ENCODE data around the gene RASA3.

The RASA3 gene

DNA sequence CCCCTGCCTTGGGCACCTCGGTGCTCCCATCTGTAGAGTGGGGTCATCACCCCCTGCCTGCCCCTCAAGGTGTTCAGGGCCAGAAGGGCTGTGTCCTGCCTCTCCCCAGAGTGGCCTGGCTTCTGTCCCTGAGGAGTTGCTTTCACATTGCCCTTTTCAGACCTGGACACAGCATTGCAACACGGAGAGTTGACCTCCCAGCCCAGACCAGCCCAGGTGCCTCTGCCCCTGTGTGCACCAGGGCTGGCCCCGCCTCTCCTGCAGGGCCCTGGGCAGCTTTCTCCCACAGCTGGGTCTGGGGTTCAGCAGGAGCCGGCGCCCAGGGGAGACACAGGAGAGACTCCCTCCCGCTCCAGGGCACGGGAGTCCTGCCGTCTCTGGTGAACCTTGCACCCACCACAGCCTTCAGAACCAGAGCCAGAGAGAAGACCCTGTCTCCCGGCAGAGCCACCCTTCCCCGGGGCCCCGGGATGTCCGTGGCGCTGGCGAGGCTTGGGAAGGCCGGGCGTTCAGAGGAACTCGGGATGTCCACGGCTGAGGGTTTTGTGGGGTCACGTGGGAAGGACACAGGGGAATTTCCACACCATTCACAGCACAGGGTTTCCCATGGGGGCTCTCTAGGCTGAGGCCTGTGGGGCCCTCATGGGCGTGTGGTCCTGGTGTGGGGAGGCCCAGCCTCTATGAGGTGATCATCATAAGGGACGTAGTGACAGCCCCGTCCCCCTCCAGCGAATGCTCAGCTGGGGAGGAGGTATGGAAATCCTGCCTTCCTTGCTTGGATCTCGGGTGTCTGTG, 181.8 kb downstream of the RASA3 start:
- DNase-seq (ENCODE audit: low spot score): no peak

DNA sequence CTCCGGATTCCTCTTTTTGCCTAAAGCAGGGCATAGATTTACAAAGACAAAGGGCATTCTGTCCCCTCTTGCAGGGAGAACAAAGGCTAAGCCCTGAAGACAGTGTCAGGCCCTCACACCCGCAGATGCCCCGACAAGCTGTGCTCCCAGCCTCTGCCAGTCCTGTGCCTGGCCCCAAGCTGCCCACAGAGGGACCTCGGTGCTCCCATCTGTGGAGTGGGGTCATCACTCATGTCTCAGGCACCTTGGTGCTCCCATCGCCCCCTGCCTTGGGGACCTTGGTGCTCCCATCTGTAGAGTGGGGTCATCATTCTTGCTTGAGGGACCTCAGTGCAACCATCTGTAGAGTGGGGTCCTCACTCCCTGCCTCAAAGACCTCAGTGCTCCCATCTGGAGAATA, 182.9 kb downstream of the RASA3 start:
- no peak for DNase-seq (ENCODE audit: low spot score)

- DNase-seq (ENCODE audit: low spot score): no peak
Observed at GRCh38 chr13:113948034-113948742, 184.2 kb downstream of the RASA3 start.

- no peak for DNase-seq (ENCODE audit: low spot score)
Observed at GRCh38 chr13:113947311-113948033, 185.0 kb downstream of the RASA3 start.

GRCh38 chr13:113946409-113947181, 185.8 kb downstream of the RASA3 start:
- DNase-seq (ENCODE audit: low spot score): no peak

GRCh38 chr13:113945857-113946408, 186.5 kb downstream of the RASA3 start:
- no peak for DNase-seq (ENCODE audit: low spot score)

DNA sequence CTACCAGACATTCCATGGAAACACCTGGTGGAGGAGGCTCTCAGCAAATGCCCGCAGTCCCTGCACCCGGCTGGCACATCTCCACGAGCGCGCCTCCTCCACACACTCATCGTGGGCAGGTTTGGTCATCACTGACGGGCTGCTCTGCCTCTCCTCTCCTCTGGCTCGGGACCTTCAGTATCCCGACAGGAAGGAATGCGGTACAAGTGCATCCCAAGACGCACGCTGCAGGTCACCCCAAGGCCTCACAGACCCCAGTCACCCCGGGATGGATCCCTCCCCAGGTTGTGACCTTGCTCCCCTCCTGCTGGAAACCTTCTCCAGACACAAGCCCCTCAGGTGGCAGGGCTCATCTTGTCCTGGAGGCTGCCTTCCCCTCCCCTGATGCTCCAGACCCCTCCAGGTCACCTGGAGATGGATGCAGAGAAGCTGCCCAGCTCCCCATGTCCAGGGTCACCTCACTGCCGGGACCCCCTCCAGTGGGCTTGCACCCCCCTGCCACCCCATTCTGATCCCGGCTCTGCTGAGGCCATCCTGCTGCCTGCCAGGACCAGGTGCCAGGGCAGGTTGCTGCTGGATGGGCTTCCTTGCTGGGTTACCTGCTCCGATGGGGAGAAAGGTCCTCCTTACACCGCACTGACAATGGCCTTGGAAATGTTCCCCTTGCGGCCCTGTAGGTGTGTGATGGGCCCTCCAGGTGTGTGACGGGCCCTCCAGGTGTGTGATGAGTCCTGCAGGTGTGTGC, 188.4 kb downstream of the RASA3 start:
- DNase-seq (ENCODE audit: low spot score): no peak

- DNase-seq (ENCODE audit: low spot score): no peak
Observed at GRCh38 chr13:113942591-113943103, 189.8 kb downstream of the RASA3 start.

GRCh38 chr13:113941571-113942191, 190.7 kb downstream of the RASA3 start:
- no peak for DNase-seq (ENCODE audit: low spot score)

DNA sequence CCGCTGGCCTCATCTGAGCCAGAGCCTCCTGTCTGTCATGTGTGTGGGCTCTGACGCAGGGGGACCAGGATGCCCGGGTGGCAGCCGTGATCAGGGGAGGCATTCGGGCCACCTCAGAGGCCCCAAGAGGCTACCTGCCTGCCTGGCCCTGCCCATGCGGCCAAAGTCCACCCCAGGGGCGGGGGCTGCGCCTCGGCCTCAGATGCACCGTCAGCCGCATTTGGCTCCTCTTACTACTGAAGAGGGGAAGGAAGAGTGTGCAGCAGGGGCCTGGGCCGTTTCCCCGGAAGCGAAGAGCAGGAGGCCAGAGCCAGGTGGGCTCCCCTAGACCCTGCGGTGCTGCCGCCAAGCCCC, 192.5 kb downstream of the RASA3 start:
- no peak for DNase-seq (ENCODE audit: low spot score)

GRCh38 chr13:113939129-113939943, 193.1 kb downstream of the RASA3 start:
- DNase-seq (ENCODE audit: low spot score): no peak

GRCh38 chr13:113938716-113939115, 193.7 kb downstream of the RASA3 start:
- DNase-seq (ENCODE audit: low spot score): no peak

DNA sequence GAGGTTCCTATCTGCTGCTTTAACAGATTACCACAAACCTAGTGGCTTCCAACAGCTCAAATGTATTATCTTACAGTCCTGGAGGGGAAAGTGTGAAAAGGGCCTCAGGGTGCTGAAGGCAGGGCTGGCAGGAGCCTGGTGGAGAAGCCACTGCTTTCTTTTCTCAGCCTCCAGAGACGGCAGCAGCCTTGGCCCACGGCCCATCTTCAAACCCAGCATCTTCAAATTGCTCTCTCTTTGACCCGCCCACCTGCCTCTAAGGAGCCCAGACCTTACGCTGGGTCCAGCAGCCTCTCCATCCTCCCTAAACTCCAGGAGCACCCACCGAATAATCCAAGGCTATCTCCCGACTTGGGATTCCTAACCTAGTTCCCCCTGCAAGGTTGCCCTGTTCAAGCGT, 194.2 kb downstream of the RASA3 start:
- no peak for DNase-seq (ENCODE audit: low spot score)

DNA sequence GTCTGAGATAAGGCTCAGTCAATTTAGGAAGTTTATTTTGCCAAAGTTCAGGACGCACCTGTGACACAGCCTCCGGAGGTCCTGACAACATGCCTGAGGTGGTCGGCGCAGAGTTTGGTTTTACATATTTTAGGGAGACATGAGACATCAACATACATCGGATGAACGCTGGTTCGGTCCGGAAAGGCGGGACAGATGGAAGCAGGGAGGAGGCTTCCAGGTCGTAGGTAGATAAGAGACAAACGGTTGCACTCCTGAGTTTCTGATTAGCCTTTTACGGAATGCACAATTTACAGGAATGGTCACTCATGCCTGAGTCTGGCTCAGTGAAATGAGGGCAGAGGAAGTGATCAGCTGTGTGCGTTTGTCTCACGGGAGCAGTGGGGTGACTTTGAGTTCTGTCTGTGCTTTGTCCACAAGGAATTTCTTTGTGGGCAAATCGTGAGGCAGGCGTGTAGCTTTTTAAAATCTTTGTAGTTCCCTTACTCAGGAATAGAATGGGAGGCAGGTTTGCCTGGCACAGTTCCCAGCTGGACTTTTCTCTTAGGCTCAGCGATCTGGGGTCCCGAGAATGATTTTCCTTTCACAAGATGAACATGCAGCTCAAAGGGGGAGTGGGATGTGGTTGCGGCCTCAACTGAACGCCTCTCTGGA, 194.8 kb downstream of the RASA3 start:
- no peak for DNase-seq (ENCODE audit: low spot score)

DNA sequence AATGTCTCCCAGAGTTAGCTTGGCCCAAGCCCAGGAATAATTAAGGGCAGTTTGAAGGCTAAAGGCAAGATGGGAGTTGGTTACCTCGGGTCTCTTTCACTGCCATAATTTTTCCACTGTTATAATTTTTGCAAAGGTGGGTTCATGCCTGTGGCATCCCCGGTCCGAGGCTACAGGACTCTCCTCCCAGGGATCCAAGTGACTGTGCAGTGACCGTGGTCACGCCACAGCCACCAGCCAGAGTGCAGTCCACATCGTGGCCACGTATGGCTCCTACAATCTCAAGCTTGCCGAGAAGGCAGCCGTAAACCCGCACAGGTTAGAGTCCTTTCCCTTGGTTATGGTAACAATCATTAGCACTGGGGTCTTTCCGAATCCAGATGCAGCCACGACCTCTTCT, 195.3 kb downstream of the RASA3 start:
- no peak for DNase-seq (ENCODE audit: low spot score)

DNA sequence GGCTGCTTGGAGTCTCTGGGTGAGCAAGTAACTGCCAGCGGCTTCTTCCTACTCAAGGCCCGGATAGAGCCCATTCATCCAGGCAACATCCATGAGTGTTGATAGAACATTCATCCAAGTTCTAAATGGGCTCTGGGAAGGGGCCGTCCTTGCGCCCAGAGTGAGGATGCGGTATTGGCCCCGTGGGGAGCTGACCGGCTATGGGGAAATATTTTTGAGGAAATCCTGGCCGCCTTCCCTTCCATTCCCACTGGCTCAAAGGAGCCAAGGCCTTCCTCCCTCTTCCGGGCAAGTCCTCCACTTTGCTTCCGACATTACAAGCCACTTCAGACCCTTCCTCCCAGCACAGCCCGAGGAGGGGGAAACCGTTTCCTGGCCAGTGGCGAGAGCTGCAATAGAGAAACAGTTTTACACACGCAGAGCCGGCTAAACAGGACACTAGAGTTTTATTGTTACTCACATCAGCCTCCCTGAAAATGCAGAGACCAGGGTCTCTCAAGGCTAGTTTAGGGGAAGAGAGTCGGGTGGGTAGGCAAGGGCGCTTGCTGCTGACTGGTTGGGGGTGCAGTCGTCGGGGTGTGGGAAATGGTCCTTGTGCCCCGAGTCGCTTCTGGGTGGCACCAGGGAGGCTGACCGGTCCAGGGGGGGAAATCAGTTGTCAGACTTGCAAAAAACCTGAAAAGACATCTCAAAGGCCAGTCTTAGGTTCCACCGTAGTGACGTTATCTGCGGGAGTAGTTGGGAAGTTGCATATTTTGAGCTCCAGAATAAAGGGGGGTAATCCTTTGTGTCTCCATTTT, 196.1 kb downstream of the RASA3 start:
- no peak for DNase-seq (ENCODE audit: low spot score)

DNA sequence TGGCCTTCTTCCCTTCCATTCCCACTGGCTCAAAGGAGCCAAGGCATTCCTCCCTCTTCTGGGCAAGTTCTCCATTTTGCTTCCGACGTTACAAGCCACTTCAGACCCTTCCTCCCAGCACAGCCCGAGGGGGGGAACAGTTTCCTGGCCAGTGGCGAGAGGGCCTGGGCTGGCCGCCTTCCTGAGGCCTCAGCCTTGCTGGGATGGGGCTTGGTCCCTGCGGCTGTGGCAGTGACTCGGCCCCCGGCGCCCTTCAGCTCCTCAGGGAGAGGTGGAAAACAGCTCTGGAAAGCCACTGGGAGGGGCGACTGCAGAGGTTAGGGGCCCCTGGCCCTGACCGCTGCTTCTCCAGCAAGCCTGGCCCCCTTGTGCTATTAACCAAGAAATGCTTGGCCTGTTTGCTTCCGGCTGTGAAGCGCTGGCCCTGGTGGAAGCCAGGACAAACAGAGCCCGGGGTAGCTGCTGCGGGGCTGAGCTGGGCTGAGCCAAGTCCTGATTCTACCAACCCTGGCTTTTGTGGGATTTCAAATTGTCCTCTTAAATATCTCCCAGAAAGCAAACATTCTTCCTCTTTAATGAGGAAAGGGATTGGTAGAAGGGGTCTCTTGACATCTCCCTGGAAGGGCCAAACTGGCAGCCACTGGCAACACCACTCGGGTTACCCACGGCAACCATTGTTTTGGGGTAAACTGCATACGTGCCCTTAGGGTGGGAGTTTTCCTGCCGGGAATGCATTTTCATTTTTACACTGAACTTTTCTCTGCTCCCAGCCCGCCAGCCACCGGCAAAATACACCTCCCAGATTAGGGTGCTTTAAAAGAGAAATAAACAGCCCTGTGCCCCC, 197.2 kb downstream of the RASA3 start:
- no peak for DNase-seq (ENCODE audit: low spot score)
